GM21529 (cell line): Measurements from ENCODE around the gene RNPEPL1.

ENCODE experiments used
- ATAC-seq: cut with Tn5 transposase; IDR thresholded peaks from one replicate; pipeline ENCODE4 v1.9.1; 2021; ENCODE audit not compliant: unreplicated experiment

Gene RNPEPL1

DNA sequence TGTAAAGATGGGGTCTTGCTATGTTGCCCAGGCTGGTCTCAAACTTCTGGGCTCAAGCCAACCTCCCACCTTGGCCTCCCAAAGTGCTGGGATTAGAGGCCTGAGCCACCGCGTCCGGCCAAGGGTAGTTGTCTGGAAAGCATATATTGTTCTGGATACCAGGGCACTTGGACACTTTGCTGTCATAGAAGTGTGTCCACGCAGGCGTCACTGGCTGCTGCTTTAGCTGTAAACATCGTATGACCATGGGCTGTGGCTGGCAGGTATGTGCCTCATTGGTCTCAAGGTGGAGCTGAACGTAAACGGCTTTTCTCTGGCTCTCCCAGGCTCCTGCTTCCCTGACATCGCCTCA is 53.8 kb downstream of the RNPEPL1 start:
- ATAC-seq = no peak

DNA sequence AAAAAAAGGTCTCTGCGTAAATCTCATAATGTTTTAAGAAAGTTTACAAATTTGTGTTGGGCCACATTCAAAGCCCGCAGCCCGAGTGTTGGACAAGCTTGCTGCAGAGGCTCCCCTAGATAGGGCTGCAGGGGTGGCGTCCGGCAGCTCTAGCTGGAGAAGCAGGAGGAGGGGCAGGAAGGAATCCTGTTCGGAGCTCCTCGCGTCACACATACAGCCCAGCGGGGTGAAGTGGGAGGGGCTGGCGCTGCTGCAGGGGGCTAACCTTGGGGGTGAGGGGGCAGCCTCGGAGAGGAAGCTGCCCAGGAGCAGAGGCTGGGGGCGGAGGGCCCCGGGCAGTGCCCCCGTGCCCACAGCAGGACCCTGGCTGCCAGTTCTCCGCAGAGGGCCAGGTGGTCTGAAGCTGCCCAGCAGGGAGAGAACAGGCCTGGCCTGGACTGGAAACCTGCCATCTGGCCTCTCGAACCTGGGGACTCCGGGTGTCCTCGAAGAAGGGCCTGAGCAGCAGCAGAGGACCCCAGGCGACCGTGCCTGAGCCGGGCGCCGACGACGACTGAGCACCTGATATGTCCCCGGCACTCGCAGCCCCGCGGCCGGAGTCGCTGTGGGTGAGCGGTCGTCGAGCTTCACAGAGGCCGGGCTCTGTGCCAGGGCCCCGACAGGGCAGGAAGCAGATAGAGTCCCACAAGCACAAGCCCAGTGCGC is 54.4 kb downstream of the RNPEPL1 start:
- ATAC-seq = no peak

DNA sequence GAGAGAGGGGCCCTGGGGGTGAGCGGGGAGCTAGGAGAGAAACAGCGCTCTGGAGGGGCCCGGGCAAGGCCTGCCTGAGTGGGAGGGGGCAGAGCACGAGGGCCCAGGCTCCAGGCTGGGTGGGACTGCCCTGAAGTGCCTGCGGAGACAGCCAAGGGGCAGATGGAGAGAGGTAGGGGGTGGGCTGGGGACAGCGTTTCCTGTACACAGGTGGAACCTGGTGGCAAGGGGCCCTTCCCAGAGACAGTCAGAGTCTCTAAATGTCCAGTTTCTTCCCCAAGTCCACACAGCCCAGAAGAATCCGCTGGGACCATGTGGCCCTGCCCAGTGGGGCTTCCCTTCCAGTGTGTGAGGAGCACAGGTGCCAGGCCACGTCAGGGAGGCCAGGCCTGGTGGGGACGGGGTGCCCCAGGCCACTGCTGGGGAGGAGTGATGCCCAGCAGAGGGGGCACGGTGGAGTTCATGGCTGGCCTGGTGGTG is 55.3 kb downstream of the RNPEPL1 start:
- no peak for ATAC-seq

DNA sequence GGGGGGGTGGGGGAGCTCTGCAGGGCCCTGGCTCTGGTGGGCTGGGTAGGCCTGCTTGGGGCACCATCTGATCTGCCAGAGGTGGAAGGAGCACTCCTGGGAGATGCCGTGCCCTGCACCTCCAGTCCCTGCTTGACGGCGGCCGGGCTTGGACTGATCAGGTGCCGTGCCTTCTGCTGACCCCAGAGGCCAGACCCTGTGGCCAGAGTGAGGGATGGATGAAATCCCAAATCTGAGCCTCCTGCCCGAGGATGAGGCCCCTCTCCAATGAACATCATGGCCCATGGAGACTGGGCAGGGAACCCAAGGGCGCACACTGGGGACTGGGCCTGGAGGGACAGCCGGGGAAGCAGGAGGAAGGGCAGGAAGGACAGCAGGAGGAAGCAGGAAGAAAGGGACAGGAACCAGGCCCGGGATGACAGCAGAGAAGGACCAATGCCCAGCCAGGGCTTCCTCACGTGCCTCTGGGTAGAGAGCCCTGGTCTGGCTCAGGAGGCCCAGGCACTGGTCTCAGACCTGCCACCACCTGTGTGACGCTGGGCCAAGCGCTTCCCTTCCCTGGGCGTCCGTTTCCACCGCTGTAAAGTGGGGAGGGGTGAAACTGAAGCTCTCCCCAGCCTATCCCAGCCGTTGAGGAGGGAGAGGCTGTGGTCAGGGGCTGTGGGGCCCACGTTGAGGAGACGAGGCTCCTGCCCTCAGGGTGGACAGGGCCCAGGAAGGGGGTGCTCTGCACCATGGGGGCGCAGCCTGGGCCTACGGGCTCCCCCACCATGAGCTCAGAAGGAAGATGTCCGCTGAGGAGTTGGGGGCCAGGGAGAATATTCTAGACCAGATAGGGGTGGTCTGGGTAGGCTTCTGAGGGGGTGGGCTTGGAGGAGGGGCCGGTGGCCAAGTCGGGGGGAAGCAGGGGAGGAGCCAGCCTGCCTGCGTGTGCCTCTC is 56.0 kb downstream of the RNPEPL1 start:
- no peak for ATAC-seq

DNA sequence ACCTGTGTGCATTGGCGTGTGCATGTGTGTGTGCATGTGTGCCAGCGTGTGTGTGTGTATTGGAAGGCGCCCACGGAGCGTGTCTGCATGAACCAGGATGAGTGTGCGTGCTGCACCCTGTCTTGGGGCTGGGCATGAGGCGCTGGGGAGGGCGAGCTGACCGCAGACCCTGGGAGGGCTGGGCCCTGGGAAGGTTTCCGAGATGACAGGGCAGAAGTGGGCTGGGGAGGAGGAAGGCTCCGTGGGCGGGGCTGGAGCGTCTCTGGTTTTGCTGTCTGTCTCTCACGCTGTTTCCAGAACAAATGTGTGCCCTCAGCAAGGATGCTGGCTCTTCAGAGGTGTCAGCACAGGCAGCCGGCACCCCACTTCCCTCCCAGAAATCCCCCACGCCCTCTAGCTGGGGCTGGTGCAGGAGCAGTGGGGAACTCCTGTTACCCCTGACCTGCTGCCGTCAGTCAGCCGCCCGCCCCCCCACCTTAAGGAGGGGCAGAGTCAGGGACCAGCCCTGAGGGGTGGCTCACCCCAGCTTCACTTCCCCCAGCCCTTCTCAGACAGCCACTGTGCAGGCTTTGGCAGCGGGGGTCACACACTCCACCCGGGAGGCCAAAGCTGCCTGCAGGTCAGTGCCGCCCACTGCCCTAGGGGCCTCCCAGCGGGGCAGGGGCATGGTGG is 56.8 kb downstream of the RNPEPL1 start, which contains the start of gene GPR35:
GPR35 (plus strand) TSS at position 531 of the 672 bp plus-strand sequence. CDS start 4,473 bp downstream, outside the sequence.
- no peak for ATAC-seq

DNA sequence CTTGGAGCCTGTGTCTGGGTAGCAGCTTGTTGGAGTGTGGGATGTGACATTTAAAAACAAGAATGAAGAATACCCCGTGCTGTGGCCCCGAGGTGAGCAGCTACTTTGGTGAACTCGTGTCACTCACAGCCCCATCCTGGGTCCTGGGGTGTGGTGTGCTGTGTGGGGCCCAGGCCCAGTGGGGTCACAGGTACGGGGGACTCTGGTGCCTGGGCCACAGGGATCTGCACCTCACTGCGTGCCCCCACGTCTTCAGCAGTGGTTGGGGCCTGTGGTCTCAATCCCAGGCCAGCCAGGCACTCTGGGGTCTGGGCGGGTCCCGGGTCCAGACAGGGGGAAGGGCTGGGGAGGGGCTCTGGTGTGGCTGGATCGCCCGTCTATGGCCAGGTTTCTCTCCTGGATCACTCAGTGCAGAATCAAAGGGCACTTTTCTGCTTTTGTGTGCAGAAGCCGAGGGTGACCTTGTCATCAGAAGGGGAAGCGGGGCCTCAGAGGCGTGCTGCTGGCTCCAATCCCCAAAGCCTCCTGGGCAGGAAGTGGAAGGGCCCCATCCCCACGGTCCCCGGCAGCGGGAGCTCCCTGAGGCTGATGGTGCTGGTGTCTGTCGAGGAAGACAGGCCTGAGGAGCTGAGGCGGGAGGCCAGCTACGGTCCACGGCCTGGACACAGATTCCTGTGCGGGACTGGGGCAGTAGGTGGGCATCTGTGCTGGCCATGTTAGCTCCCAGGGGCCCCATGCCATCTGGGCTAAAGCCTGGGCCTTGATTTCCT is 58.4 kb downstream of the RNPEPL1 start:
- no peak for ATAC-seq

DNA sequence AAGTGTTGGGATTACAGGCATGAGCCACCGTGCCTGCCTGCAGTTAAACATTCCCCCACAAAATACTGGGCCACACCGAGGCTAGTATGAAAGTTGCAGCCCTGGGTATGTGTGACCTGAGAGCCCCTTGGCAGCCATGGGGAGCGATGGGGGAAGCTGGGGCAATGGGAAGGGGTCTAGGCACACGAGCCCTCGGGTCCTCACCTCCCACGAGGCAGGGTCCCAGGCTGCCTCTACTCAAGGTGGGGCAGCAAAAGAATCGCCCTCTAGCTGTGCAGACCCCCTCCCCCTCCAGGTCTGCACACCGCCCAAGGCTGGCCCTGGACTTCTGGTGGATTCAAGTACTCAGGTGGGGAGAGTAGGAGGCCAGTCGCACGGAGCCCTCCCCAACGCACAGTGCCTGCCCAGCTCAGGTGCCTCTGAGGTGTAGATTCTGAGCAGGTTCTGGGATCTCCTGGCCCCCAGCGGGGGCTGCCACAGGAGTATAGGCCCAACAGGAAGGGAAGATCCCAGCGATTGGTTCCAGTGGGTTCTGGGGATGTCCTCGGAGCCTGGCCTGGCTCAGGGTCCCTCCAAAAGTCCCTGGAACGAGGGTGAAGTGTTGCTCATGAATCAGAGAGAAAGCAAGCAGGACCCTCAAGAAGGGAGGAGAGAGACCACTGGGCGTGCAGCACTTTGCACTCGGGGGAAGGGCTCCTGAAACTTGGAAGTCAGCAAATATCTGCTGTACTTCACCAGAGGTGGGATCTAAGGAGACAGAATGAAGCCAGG is 59.6 kb downstream of the RNPEPL1 start:
- no peak for ATAC-seq

DNA sequence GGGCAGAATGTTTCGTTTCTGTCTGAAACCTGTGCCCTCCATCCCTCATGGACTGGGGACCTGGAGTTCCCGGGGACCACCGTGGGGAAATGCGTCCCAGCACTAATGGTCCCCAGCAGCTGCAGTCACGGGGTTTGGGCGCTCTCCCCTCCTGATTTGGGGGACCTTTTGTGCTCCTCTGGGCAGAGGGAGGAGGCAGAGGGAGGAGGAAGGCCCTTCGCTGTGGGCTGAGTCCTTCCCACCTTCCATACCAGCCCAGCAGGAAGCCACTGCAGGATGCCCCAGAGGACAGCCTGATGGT is 60.2 kb downstream of the RNPEPL1 start:
- no peak for ATAC-seq

DNA sequence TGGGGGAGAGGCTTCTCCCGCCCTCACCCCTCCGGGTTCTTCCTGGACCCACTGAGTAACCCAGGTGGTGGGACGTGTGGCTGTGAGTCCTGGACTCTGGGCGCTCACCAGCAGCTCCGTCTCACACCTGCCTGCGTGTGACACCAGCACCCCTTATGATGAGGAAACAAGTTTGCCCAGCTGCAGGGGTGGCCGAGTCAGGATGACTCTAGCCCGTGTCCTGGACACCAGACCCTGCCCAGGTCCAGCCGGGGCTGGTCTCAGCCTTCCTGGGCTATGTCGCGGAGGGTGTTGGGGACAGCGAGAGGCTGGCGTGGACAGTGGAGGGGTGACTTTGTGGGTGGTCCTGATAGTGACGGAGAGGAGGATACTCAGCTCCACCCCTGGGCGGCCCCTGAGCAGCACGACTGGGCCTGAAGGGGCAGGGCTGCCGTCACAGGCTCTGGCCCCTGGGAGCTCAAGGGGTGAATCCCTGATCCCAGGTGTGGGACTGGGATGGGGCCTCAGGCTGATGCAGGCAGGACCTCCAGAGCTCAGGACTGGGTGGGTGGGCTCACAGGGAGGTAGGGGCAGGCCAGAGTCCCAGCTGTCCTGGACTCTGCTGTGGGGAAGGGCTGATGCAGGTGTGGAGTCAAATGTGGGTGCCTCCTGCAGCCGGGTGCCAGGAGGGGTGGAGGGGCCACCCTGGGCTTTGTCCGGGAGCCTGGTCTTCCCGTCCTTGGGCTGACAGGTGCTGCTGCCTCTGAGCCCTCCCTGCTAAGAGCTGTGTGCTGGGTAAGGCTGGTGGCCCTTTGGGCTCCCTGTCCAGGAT is 60.7 kb downstream of the RNPEPL1 start:
- no peak for ATAC-seq

DNA sequence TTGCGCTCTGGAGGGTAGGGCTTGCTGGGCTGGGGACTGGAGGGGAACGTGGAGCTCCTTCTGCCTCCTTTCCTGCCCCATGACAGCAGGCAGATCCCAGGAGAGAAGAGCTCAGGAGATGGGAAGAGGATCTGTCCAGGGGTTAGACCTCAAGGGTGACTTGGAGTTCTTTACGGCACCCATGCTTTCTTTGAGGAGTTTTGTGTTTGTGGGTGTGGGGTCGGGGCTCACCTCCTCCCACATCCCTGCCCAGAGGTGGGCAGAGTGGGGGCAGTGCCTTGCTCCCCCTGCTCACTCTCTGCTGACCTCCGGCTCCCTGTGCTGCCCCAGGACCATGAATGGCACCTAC is 61.3 kb downstream of the RNPEPL1 start:
- no peak for ATAC-seq

DNA sequence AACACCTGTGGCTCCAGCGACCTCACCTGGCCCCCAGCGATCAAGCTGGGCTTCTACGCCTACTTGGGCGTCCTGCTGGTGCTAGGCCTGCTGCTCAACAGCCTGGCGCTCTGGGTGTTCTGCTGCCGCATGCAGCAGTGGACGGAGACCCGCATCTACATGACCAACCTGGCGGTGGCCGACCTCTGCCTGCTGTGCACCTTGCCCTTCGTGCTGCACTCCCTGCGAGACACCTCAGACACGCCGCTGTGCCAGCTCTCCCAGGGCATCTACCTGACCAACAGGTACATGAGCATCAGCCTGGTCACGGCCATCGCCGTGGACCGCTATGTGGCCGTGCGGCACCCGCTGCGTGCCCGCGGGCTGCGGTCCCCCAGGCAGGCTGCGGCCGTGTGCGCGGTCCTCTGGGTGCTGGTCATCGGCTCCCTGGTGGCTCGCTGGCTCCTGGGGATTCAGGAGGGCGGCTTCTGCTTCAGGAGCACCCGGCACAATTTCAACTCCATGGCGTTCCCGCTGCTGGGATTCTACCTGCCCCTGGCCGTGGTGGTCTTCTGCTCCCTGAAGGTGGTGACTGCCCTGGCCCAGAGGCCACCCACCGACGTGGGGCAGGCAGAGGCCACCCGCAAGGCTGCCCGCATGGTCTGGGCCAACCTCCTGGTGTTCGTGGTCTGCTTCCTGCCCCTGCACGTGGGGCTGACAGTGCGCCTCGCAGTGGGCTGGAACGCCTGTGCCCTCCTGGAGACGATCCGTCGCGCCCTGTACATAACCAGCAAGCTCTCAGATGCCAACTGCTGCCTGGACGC is 61.9 kb downstream of the RNPEPL1 start:
- ATAC-seq = no peak
